Liver (tissue), 3 donors: ENCODE results near the gene UFC1.

ENCODE experiments used
- CTCF ChIP-seq: fragments of 150-350 bp; IDR thresholded peaks from 2 replicates; pipeline ENCODE4 v1.5.1; 2017; ENCODE audit warnings: improper control_type of control experiment, low read depth, low read length; ENCODE audit not compliant: missing input control
- HNF4A ChIP-seq, 2 donors: conservative IDR thresholded peaks; 2 replicates each; pipeline ENCODE4 v1.6.1; 2016; ENCODE audit warnings: antibody characterized with exemption in 2 of 2, mild to moderate bottlenecking in 2 of 2
- JUND ChIP-seq, 2 donors: IDR thresholded peaks; 2 replicates each; pipeline ENCODE4 v1.6.1; 2016; ENCODE audit warnings: antibody characterized with exemption in 2 of 2
- REST ChIP-seq: IDR thresholded peaks from 2 replicates; pipeline ENCODE4 v1.6.1; 2016; ENCODE audit warnings: antibody characterized with exemption, mild to moderate bottlenecking
- SP1 ChIP-seq: IDR thresholded peaks from 2 replicates; pipeline ENCODE4 v1.6.1; 2018; ENCODE audit warnings: antibody characterized with exemption, mild to moderate bottlenecking
- donor health status: healthy.
- donor health status: healthy.

- no peak for TF ChIP-seq SP1
- no peak for TF ChIP-seq HNF4A (conservative IDR thresholded peaks at IDR 0.05)
- TF ChIP-seq CTCF, result no peak
- no peak for TF ChIP-seq REST
- TF ChIP-seq JUND (IDR thresholded peaks at IDR 0.05), result no peak
These were observed 22.0 kb upstream of the UFC1 start for GRCh38 chr1:161131523-161132409.
